Left kidney (tissue), 2 donors: Measurements from ENCODE around the gene SLC1A5. TPM values are rescaled to one million over a fixed set of nuclear protein-coding genes. Genes with fewer than 3 reads are reported as not detected.

Experiments used
- DNase-seq: peaks from one replicate; pipeline ENCODE4 v3.0.0-alpha.2; 2013
- polyA plus RNA-seq: library from polyadenylated mRNA; unstranded; fragments of 120-200 nt; gene quantifications from one replicate; pipeline ENCODE4 v1.2.1, GENCODE V29; 2013; ENCODE audit not compliant: insufficient read length

The SLC1A5 gene
- polyA plus RNA-seq, 1 donor = 34.3 TPM

DNA sequence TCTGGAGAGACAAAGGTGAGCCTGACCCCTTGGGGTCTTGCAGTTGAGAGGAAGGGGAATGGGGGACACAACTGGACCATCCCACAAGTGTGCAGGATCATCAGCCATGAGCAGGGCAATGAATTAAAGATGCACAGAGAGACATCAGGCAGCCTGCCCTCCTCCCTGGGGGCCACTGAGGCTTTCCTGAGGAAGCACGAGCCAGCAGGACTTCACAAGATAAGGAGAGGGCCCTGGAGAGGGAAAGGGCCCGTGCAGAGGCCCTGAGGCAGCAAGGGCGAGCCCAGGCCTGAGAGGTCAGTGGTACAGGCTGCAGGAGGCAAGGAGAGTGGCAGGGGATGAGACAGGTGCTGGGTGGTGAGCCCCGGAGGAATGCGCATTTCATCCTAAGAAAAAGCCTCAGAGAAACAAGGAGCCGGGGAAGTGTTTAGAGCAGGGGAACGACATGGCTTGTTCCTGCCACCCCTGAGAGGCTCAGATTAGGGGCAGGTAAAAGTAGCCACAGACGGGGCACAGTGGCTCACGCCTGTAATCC, 62.5 kb downstream of the SLC1A5 start:
- no peak for DNase-seq

DNA sequence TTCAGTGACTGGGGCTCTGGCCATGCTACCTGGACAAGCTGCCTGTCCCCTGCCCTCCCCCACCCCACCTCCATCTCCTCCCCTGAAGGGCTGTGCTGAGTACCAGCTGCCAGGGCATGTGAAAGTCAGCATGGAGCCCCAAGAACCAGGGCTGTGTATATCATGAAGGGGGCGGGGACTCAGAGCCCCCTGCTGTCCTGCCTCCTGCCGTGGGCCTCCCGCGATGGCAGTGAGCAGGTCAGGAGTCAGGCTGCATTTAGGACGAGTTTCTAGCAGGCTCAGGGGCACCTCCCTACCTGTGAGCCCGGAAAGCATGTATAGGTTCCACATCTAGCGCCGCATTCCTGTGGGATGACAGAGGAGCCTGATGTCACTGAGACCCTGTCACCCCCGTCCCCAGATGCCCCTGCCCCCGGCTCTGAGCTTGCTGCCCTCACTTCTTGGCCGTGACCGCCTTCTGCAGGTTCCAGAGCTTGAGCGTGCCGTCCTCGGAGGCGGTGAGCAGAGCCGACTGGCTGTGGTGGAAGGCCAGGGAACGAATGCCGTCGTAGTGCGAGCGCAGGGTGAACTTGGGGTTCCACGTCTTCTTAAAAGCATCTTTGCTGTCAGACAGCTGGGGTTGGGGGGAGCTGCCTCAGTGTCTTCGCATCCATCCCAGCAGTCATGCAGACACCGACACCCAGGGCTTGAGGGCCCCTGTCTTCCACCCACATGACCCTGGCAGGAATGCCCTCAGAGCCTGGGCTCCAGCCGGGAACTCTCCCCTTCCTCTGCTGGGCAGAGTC, 63.2 kb downstream of the SLC1A5 start:
- DNase-seq = no peak

Other genes with a start within 250 kb of the SLC1A5 start
- gene CALM3, start 187.3 kb downstream of the SLC1A5 start, polyA plus RNA-seq = 447 TPM
- gene PTGIR, start 163.5 kb downstream of the SLC1A5 start, polyA plus RNA-seq = 1.7 TPM
- 2.9 TPM for gene GNG8, start 152.4 kb downstream of the SLC1A5 start, polyA plus RNA-seq
- gene DACT3, start 127.4 kb downstream of the SLC1A5 start, polyA plus RNA-seq = 24.5 TPM
- gene PRKD2, start 71.5 kb downstream of the SLC1A5 start, polyA plus RNA-seq = 39.6 TPM
- gene FKRP, start 42.5 kb downstream of the SLC1A5 start, polyA plus RNA-seq = 23.0 TPM
- 77.7 TPM for gene STRN4, start 42.1 kb downstream of the SLC1A5 start, polyA plus RNA-seq
- 92.9 TPM for gene AP2S1, start 62.3 kb upstream of the SLC1A5 start, polyA plus RNA-seq
- 51.4 TPM for gene ARHGAP35, start 72.4 kb upstream of the SLC1A5 start, polyA plus RNA-seq
- 1.3 TPM for gene NPAS1, start 231.2 kb upstream of the SLC1A5 start, polyA plus RNA-seq